ENCODE measurements around the gene CD38. TPM values are rescaled to one million over a fixed set of nuclear protein-coding genes. Genes with fewer than 3 reads are reported as not detected.

Gene CD38
- total and polyA plus RNA-seq, 5 donors from 2014 or later, result 4.8 to 14.5 (median 6.4) TPM

GRCh38 chr4:15786743-15787142, 8.6 kb downstream of the CD38 start:
- peaks cover 33% of the 10 kb centered on the region for H3K36me3 Mint-ChIP-seq
- H3K27ac Mint-ChIP-seq, result no peak overlapping the region
- H3K27me3 ChIP-seq (ENCODE audit: control insufficient read depth, insufficient read depth, low read length), result peaks cover 4% of the 10 kb centered on the region
- no peak overlapping the region for H3K4me3 Mint-ChIP-seq
- H3K9me3 ChIP-seq (ENCODE audit: control insufficient read depth in 2 of 2, low read length in 2 of 2), result no peaks in the 10 kb centered on the region
- no peak for DNase-seq
- peaks cover 21% of the 10 kb centered on the region for H3K27me3 Mint-ChIP-seq
- H3K4me1 Mint-ChIP-seq, result peaks cover 8 to 37% (median 24%) of the 10 kb centered on the region in 4 donors
- peaks cover 3% of the 10 kb centered on the region for H3K4me1 ChIP-seq (ENCODE audit: control insufficient read depth, insufficient read depth, low read length, poor library complexity, severe bottlenecking)
- H3K4me3 ChIP-seq (ENCODE audit: low read depth, low read length), result no peak overlapping the region
- H3K27ac ChIP-seq (ENCODE audit: insufficient read depth, low read length, poor library complexity, severe bottlenecking), result no peak overlapping the region
- ATAC-seq (ENCODE audit: low read depth in 2 of 2), result no peak
- peaks cover 0 to 2% (median 0%) of the 10 kb centered on the region in 7 donors for H3K9me3 Mint-ChIP-seq
- H3K36me3 ChIP-seq (ENCODE audit: control insufficient read depth, insufficient read depth, low read length), result no peaks in the 10 kb centered on the region

- Mint-ChIP-seq H3K4me1 (peaks cover 8 to 31% (median 18%) of the 10 kb centered on the region in 4 donors), H3K36me3 (peaks cover 4% of the 10 kb centered on the region), H3K4me3 (no peak overlapping the region), H3K27me3 (peaks cover 18% of the 10 kb centered on the region), H3K9me3 (no peaks in the 10 kb centered on the region), H3K27ac (no peak overlapping the region)
- ATAC-seq (ENCODE audit: low read depth in 2 of 2) (no peak), DNase-seq (no peak)
- no peak overlapping the region for H3K4me3 ChIP-seq (ENCODE audit: low read depth, low read length)
- no peak overlapping the region for H3K27ac ChIP-seq (ENCODE audit: insufficient read depth, low read length, poor library complexity, severe bottlenecking)
- H3K27me3 ChIP-seq (ENCODE audit: control insufficient read depth, insufficient read depth, low read length), result no peaks in the 10 kb centered on the region
- H3K4me1 ChIP-seq (ENCODE audit: control insufficient read depth, insufficient read depth, low read length, poor library complexity, severe bottlenecking), result no peaks in the 10 kb centered on the region
- no peaks in the 10 kb centered on the region for H3K36me3 ChIP-seq (ENCODE audit: control insufficient read depth, insufficient read depth, low read length)
- H3K9me3 ChIP-seq (ENCODE audit: control insufficient read depth in 2 of 2, low read length in 2 of 2), result no peaks in the 10 kb centered on the region
Measured at GRCh38 chr4:15792974-15793373, 14.8 kb downstream of the CD38 start.

- no peak overlapping the region for H3K4me3 ChIP-seq (ENCODE audit: low read depth, low read length)
- H3K4me3 Mint-ChIP-seq, result peak overlapping the region in 1 of 4 donors; percentile 22
- H3K27ac Mint-ChIP-seq, result no peak overlapping the region
- DNase-seq, result no peak
- no peaks in the 10 kb centered on the region for H3K4me1 ChIP-seq (ENCODE audit: control insufficient read depth, insufficient read depth, low read length, poor library complexity, severe bottlenecking)
- no peaks in the 10 kb centered on the region for H3K9me3 Mint-ChIP-seq
- no peak overlapping the region for H3K27ac ChIP-seq (ENCODE audit: insufficient read depth, low read length, poor library complexity, severe bottlenecking)
- H3K4me1 Mint-ChIP-seq, result peaks cover 8 to 24% (median 13%) of the 10 kb centered on the region in 4 donors
- no peaks in the 10 kb centered on the region for H3K36me3 Mint-ChIP-seq
- H3K9me3 ChIP-seq (ENCODE audit: control insufficient read depth in 2 of 2, low read length in 2 of 2), result no peaks in the 10 kb centered on the region
- H3K27me3 ChIP-seq (ENCODE audit: control insufficient read depth, insufficient read depth, low read length), result no peaks in the 10 kb centered on the region
- no peaks in the 10 kb centered on the region for H3K36me3 ChIP-seq (ENCODE audit: control insufficient read depth, insufficient read depth, low read length)
- no peak for ATAC-seq (ENCODE audit: low read depth in 2 of 2)
- peaks cover 18% of the 10 kb centered on the region for H3K27me3 Mint-ChIP-seq
Measured at GRCh38 chr4:15793506-15794363, 15.6 kb downstream of the CD38 start.

GRCh38 chr4:15794426-15794825, 16.3 kb downstream of the CD38 start:
- no peak overlapping the region for H3K27ac ChIP-seq (ENCODE audit: insufficient read depth, low read length, poor library complexity, severe bottlenecking)
- H3K4me1 Mint-ChIP-seq, result peaks cover 8 to 17% (median 14%) of the 10 kb centered on the region in 4 donors
- no peak overlapping the region for H3K4me3 ChIP-seq (ENCODE audit: low read depth, low read length)
- no peaks in the 10 kb centered on the region for H3K9me3 Mint-ChIP-seq
- no peaks in the 10 kb centered on the region for H3K9me3 ChIP-seq (ENCODE audit: control insufficient read depth in 2 of 2, low read length in 2 of 2)
- ATAC-seq (ENCODE audit: low read depth in 2 of 2) (no peak), DNase-seq (no peak)
- no peak overlapping the region for H3K4me3 Mint-ChIP-seq
- H3K36me3 Mint-ChIP-seq, result no peaks in the 10 kb centered on the region
- no peak overlapping the region for H3K27ac Mint-ChIP-seq
- H3K27me3 Mint-ChIP-seq, result peaks cover 24% of the 10 kb centered on the region
- peaks cover 3% of the 10 kb centered on the region for H3K27me3 ChIP-seq (ENCODE audit: control insufficient read depth, insufficient read depth, low read length)
- H3K4me1 ChIP-seq (ENCODE audit: control insufficient read depth, insufficient read depth, low read length, poor library complexity, severe bottlenecking), result no peaks in the 10 kb centered on the region
- H3K36me3 ChIP-seq (ENCODE audit: control insufficient read depth, insufficient read depth, low read length), result no peaks in the 10 kb centered on the region

- Mint-ChIP-seq H3K36me3 (no peaks in the 10 kb centered on the region), H3K4me3 (no peak overlapping the region), H3K27ac (peak overlapping the region in 1 of 3 donors; percentile 6), H3K27me3 (peaks cover 26% of the 10 kb centered on the region), H3K4me1 (peaks cover 8 to 17% (median 15%) of the 10 kb centered on the region in 4 donors), H3K9me3 (no peaks in the 10 kb centered on the region)
- peaks cover 5% of the 10 kb centered on the region for H3K27me3 ChIP-seq (ENCODE audit: control insufficient read depth, insufficient read depth, low read length)
- no peak overlapping the region for H3K27ac ChIP-seq (ENCODE audit: insufficient read depth, low read length, poor library complexity, severe bottlenecking)
- ATAC-seq (ENCODE audit: low read depth in 2 of 2) (no peak), DNase-seq (no peak)
- no peaks in the 10 kb centered on the region for H3K9me3 ChIP-seq (ENCODE audit: control insufficient read depth in 2 of 2, low read length in 2 of 2)
- H3K4me3 ChIP-seq (ENCODE audit: low read depth, low read length), result no peak overlapping the region
- no peaks in the 10 kb centered on the region for H3K36me3 ChIP-seq (ENCODE audit: control insufficient read depth, insufficient read depth, low read length)
- H3K4me1 ChIP-seq (ENCODE audit: control insufficient read depth, insufficient read depth, low read length, poor library complexity, severe bottlenecking), result no peaks in the 10 kb centered on the region
Measured at GRCh38 chr4:15794905-15795304, 16.8 kb downstream of the CD38 start.

GRCh38 chr4:15797320-15797719, 19.2 kb downstream of the CD38 start:
- no peak for ATAC-seq (ENCODE audit: low read depth in 2 of 2)
- H3K27me3 Mint-ChIP-seq, result peaks cover 36% of the 10 kb centered on the region
- Histone ChIP-seq H3K4me1 (ENCODE audit: control insufficient read depth, insufficient read depth, low read length, poor library complexity, severe bottlenecking) (no peaks in the 10 kb centered on the region), H3K4me3 (ENCODE audit: low read depth, low read length) (no peak overlapping the region), H3K36me3 (ENCODE audit: control insufficient read depth, insufficient read depth, low read length) (no peaks in the 10 kb centered on the region), H3K27ac (ENCODE audit: insufficient read depth, low read length, poor library complexity, severe bottlenecking) (no peak overlapping the region), H3K9me3 (ENCODE audit: control insufficient read depth in 2 of 2, low read length in 2 of 2) (no peaks in the 10 kb centered on the region), H3K27me3 (ENCODE audit: control insufficient read depth, insufficient read depth, low read length) (peaks cover 5% of the 10 kb centered on the region)
- no peak overlapping the region for H3K27ac Mint-ChIP-seq
- H3K36me3 Mint-ChIP-seq, result no peaks in the 10 kb centered on the region
- no peak for DNase-seq
- H3K9me3 Mint-ChIP-seq, result no peaks in the 10 kb centered on the region
- H3K4me3 Mint-ChIP-seq, result no peak overlapping the region
- peaks cover 8 to 17% (median 15%) of the 10 kb centered on the region in 4 donors for H3K4me1 Mint-ChIP-seq

- H3K4me1 Mint-ChIP-seq, result peaks cover 8 to 16% (median 11%) of the 10 kb centered on the region in 4 donors
- H3K27me3 Mint-ChIP-seq, result peaks cover 40% of the 10 kb centered on the region
- no peak overlapping the region for H3K4me3 ChIP-seq (ENCODE audit: low read depth, low read length)
- H3K27ac ChIP-seq (ENCODE audit: insufficient read depth, low read length, poor library complexity, severe bottlenecking), result no peak overlapping the region
- H3K4me3 Mint-ChIP-seq, result no peak overlapping the region
- H3K4me1 ChIP-seq (ENCODE audit: control insufficient read depth, insufficient read depth, low read length, poor library complexity, severe bottlenecking), result no peaks in the 10 kb centered on the region
- no peaks in the 10 kb centered on the region for H3K36me3 Mint-ChIP-seq
- H3K27ac Mint-ChIP-seq, result no peak overlapping the region
- no peaks in the 10 kb centered on the region for H3K9me3 Mint-ChIP-seq
- H3K27me3 ChIP-seq (ENCODE audit: control insufficient read depth, insufficient read depth, low read length), result peaks cover 5% of the 10 kb centered on the region
- no peak for DNase-seq
- no peak for ATAC-seq (ENCODE audit: low read depth in 2 of 2)
- H3K36me3 ChIP-seq (ENCODE audit: control insufficient read depth, insufficient read depth, low read length), result no peaks in the 10 kb centered on the region
- no peaks in the 10 kb centered on the region for H3K9me3 ChIP-seq (ENCODE audit: control insufficient read depth in 2 of 2, low read length in 2 of 2)
Measured at GRCh38 chr4:15799141-15799540, 21.0 kb downstream of the CD38 start.

GRCh38 chr4:15799701-15800100, 21.6 kb downstream of the CD38 start:
- ATAC-seq (ENCODE audit: low read depth in 2 of 2) (no peak), DNase-seq (no peak)
- peaks cover 38% of the 10 kb centered on the region for H3K27me3 Mint-ChIP-seq
- Histone ChIP-seq H3K27me3 (ENCODE audit: control insufficient read depth, insufficient read depth, low read length) (peaks cover 5% of the 10 kb centered on the region), H3K27ac (ENCODE audit: insufficient read depth, low read length, poor library complexity, severe bottlenecking) (no peak overlapping the region), H3K4me1 (ENCODE audit: control insufficient read depth, insufficient read depth, low read length, poor library complexity, severe bottlenecking) (no peaks in the 10 kb centered on the region), H3K4me3 (ENCODE audit: low read depth, low read length) (no peak overlapping the region), H3K36me3 (ENCODE audit: control insufficient read depth, insufficient read depth, low read length) (no peaks in the 10 kb centered on the region), H3K9me3 (ENCODE audit: control insufficient read depth in 2 of 2, low read length in 2 of 2) (no peaks in the 10 kb centered on the region)
- H3K4me1 Mint-ChIP-seq, result peaks cover 5 to 11% (median 7%) of the 10 kb centered on the region in 4 donors
- H3K4me3 Mint-ChIP-seq, result no peak overlapping the region
- H3K36me3 Mint-ChIP-seq, result no peaks in the 10 kb centered on the region
- no peaks in the 10 kb centered on the region for H3K9me3 Mint-ChIP-seq
- no peak overlapping the region for H3K27ac Mint-ChIP-seq
